ENCODE measurements around the gene TIAM2. TPM values are rescaled to one million over a fixed set of nuclear protein-coding genes. Genes with fewer than 3 reads are reported as not detected.

The TIAM2 gene
- total RNA-seq, 1 donor from 2014 or later: 21.1 TPM

DNA sequence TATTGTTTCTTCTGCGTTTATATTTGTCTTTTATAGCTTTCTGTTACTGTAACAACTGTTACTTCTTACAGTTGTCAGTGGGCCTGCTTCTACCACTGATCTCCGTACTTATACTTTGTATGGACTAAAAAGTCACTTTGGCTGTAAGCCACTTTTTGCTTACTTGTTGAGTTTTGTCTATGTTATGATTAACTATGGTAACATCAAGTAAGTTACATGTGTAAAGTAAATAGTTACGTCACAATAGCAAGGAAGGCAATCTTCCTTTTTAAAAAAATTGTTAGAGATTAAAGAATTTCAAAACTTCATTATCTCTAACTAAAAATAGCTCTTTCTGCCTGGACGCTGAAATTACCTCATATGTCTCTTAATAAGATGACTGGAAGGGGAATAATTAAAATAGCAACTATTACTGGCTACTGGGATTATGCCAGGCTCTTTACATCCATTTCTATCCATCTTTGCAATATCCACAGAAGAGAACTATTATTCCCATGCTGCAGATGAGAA, 308.3 kb downstream of the TIAM2 start:
- TF ChIP-seq, protein P1, sequence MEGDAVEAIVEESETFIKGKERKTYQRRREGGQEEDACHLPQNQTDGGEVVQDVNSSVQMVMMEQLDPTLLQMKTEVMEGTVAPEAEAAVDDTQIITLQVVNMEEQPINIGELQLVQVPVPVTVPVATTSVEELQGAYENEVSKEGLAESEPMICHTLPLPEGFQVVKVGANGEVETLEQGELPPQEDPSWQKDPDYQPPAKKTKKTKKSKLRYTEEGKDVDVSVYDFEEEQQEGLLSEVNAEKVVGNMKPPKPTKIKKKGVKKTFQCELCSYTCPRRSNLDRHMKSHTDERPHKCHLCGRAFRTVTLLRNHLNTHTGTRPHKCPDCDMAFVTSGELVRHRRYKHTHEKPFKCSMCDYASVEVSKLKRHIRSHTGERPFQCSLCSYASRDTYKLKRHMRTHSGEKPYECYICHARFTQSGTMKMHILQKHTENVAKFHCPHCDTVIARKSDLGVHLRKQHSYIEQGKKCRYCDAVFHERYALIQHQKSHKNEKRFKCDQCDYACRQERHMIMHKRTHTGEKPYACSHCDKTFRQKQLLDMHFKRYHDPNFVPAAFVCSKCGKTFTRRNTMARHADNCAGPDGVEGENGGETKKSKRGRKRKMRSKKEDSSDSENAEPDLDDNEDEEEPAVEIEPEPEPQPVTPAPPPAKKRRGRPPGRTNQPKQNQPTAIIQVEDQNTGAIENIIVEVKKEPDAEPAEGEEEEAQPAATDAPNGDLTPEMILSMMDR (IDR thresholded peaks at IDR 0.05; ENCODE audit: unreplicated experiment): no peak
- DNase-seq (ENCODE audit: low spot score): no peak
- Mint-ChIP-seq H3K36me3 (ENCODE audit: low read depth, unreplicated experiment) (peaks cover 25% of the 10 kb centered on the region), H3K4me3 (ENCODE audit: unreplicated experiment) (no peak overlapping the region), H3K27ac (ENCODE audit: unreplicated experiment) (no peak overlapping the region), H3K9me3 (ENCODE audit: unreplicated experiment) (no peaks in the 10 kb centered on the region), H3K4me1 (ENCODE audit: unreplicated experiment) (peaks cover 3% of the 10 kb centered on the region), H3K27me3 (ENCODE audit: unreplicated experiment) (no peaks in the 10 kb centered on the region)

DNA sequence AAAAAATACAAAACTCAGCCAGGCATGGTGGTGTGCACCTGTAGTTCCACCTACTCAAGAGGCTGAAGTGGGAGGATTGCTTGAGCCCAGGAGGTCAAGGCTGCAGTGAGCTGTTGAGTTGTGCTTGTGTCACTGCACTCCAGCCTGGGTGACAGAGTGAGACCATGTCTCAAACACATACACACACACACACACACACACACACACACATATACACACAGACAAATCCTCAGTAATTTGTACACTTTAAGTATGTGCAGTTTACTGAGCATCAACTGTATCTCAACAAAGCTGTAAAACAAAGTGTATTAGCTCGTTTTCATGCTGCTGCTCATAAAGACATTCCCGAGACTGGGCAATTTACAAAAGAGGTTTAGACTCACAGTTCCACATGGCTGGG, 311.8 kb downstream of the TIAM2 start:
- peaks cover 19% of the 10 kb centered on the region for H3K36me3 Mint-ChIP-seq (ENCODE audit: low read depth, unreplicated experiment)
- TF ChIP-seq, protein P1 (IDR thresholded peaks at IDR 0.05; ENCODE audit: unreplicated experiment): no peak
- H3K27ac Mint-ChIP-seq (ENCODE audit: unreplicated experiment): no peak overlapping the region
- H3K9me3 Mint-ChIP-seq (ENCODE audit: unreplicated experiment): no peaks in the 10 kb centered on the region
- no peak for DNase-seq (ENCODE audit: low spot score)
- no peak overlapping the region for H3K4me3 Mint-ChIP-seq (ENCODE audit: unreplicated experiment)
- H3K27me3 Mint-ChIP-seq (ENCODE audit: unreplicated experiment): no peaks in the 10 kb centered on the region
- peaks cover 3% of the 10 kb centered on the region for H3K4me1 Mint-ChIP-seq (ENCODE audit: unreplicated experiment)

Measured in endothelial cell (in vitro differentiated cells).